ENCODE data around the gene RALGPS1.
A peak's percentile ranks its signal among the peaks of the same experiment; 100 is the strongest.

- TF ChIP-seq MAZ (IDR thresholded peaks at IDR 0.05; ENCODE audit: borderline replicate concordance, low read depth, low read length) (no peak), MAZ (CRISPR knock-in tag; IDR thresholded peaks at IDR 0.05; ENCODE audit: low read depth) (no peak), CTCF (CRISPR knock-in tag; IDR thresholded peaks at IDR 0.05) (peak; percentile 24; the same call in 1 of the 2 replicates), MEIS1 (CRISPR knock-in tag; IDR thresholded peaks at IDR 0.05; ENCODE audit: borderline replicate concordance) (no peak), SMAD1 (CRISPR knock-in tag; IDR thresholded peaks at IDR 0.05; ENCODE audit: borderline replicate concordance, low read depth) (no peak), YY1 (IDR thresholded peaks at IDR 0.05; ENCODE audit: insufficient read depth, insufficient replicate concordance, low read depth, low read length) (no peak), TAF1 (CRISPR knock-in tag; IDR thresholded peaks at IDR 0.05) (no peak), ETS1 (CRISPR knock-in tag; IDR thresholded peaks at IDR 0.05) (no peak), ZZZ3 (CRISPR knock-in tag; IDR thresholded peaks at IDR 0.05; ENCODE audit: borderline replicate concordance) (no peak), ZNF124 (CRISPR knock-in tag; IDR thresholded peaks at IDR 0.05) (no peak)
Observed at GRCh38 chr9:127210851-127211730, 296.5 kb downstream of the RALGPS1 start.

Data from HepG2 (cell line).